A549 (cell line): ENCODE results near the gene SRPK1.

ENCODE experiments used
- EP300 ChIP-seq, 2 experiments: fragments of >200 bp; sonication (Bioruptor Twin); formaldehyde crosslinking; IDR thresholded peaks; 2 replicates in 1 of 2; 3 replicates in 1 of 2; pipeline ENCODE4 v1.6.1; 2016 to 2017
- ESRRA ChIP-seq: fragments of 150-350 bp; IDR thresholded peaks from 2 replicates; pipeline ENCODE4 v1.6.1; 2014; ENCODE audit warnings: mild to moderate bottlenecking, low read length, borderline replicate concordance
- POLR2A ChIP-seq: IDR thresholded peaks from 2 replicates; pipeline ENCODE4 v1.6.1; 2012; ENCODE audit warnings: mild to moderate bottlenecking, low read length
- RARB ChIP-seq: fragments of 250-450 bp; sonication (Bioruptor Pico); IDR thresholded peaks from 2 replicates; pipeline ENCODE4 v1.8.0; 2021; ENCODE audit warnings: mild to moderate bottlenecking, moderate library complexity
- TF ChIP-seq, protein P1 (sequence below): fragments of >200 bp; sonication (Bioruptor Twin); formaldehyde crosslinking; IDR thresholded peaks from 3 replicates; pipeline ENCODE4 v1.5.1; 2016

DNA sequence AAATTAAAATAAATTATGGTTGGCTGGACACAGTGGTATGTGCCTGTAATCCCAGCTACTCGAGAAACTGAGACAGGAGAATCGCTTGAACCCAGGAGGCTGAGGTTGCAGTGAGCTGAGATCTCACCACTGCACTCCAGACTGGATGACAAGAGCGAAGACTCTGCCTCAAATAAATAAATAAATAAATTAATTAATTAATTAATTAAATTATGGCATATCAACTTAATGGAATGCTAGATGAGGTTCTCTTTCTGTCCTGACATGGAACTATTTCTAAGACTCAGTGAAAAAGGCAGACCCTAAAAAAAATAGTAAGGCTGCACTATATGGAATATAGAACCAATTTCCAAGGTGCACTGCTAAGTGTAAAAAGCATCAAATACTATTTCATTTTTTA lies 4.8 kb downstream of the SRPK1 start:
- TF ChIP-seq, protein P1, sequence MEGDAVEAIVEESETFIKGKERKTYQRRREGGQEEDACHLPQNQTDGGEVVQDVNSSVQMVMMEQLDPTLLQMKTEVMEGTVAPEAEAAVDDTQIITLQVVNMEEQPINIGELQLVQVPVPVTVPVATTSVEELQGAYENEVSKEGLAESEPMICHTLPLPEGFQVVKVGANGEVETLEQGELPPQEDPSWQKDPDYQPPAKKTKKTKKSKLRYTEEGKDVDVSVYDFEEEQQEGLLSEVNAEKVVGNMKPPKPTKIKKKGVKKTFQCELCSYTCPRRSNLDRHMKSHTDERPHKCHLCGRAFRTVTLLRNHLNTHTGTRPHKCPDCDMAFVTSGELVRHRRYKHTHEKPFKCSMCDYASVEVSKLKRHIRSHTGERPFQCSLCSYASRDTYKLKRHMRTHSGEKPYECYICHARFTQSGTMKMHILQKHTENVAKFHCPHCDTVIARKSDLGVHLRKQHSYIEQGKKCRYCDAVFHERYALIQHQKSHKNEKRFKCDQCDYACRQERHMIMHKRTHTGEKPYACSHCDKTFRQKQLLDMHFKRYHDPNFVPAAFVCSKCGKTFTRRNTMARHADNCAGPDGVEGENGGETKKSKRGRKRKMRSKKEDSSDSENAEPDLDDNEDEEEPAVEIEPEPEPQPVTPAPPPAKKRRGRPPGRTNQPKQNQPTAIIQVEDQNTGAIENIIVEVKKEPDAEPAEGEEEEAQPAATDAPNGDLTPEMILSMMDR, result no peak
- TF ChIP-seq POLR2A, result no peak
- no peak for TF ChIP-seq EP300 (IDR thresholded peaks at IDR 0.05)
- no peak for TF ChIP-seq ESRRA
- TF ChIP-seq RARB (CRISPR knock-in tag), result no peak
